HEK293 (cell line): ENCODE measurements around the gene ELMO1.

Source experiments
- CTCF ChIA-PET: fragments of 350-600 bp; formaldehyde crosslinking; extraction: SDS; loops from one replicate; lab custom pipeline; 2021; ENCODE audit warnings: antibody characterized with exemption; lab: Yijun Ruan, JAX
- POLR2A ChIA-PET: fragments of 300-600 bp; formaldehyde crosslinking; extraction: SDS; loops from one replicate; lab custom pipeline; 2020; ENCODE audit warnings: antibody characterized with exemption, inconsistent platforms; lab: Yijun Ruan, JAX
- H3K27ac ChIP-seq: fragments of 200-500 bp; sonication (Bioruptor generic); 2 replicates; pipeline ENCODE4 v1.5.1; 2014; ENCODE audit warnings: low read depth, low read length, control low read depth, inconsistent platforms; ENCODE audit errors: extremely low read depth
- H3K36me3 ChIP-seq, 2 experiments: fragments of 200-500 bp in 1 of 2; sonication (Bioruptor generic) in 1 of 2; 1 replicate in 1 of 2; 2 replicates in 1 of 2; pipeline ENCODE4 v1.5.1; 2014 to 2017; ENCODE audit warnings: inconsistent platforms in 2 of 2, low read length in 2 of 2; ENCODE audit not compliant: control insufficient read depth in 2 of 2, insufficient read depth in 1 of 2
- H3K4me1 ChIP-seq: fragments of 200-500 bp; sonication (Bioruptor generic); 2 replicates; pipeline ENCODE4 v1.5.1; 2014; ENCODE audit warnings: mild to moderate bottlenecking, low read length, inconsistent platforms; ENCODE audit not compliant: control insufficient read depth, insufficient read depth
- H3K4me3 ChIP-seq: 2 replicates; pipeline ENCODE4 v1.5.1; 2011; ENCODE audit warnings: low read depth, mild to moderate bottlenecking, control low read depth, low read length, moderate library complexity
- H3K9me3 ChIP-seq: fragments of 200-500 bp; sonication (Bioruptor generic); 2 replicates; pipeline ENCODE4 v1.5.1; 2014; ENCODE audit warnings: low read depth, low read length, inconsistent platforms; ENCODE audit not compliant: control insufficient read depth, insufficient read depth
- BCL11A ChIP-seq: fragments of 450-650 bp; formaldehyde crosslinking; IDR thresholded peaks from 2 replicates; pipeline ENCODE4 v1.5.1; 2016; ENCODE audit warnings: low read depth, missing biosample characterization, missing genetic modification characterization
- BCL11B ChIP-seq: fragments of 450-650 bp; formaldehyde crosslinking; IDR thresholded peaks from 2 replicates; pipeline ENCODE4 v1.5.1; 2016; ENCODE audit warnings: low read depth, missing biosample characterization, missing genetic modification characterization
- GLIS1 ChIP-seq: fragments of 450-650 bp; formaldehyde crosslinking; IDR thresholded peaks from 2 replicates; pipeline ENCODE4 v1.5.1; 2016; ENCODE audit warnings: missing biosample characterization, missing genetic modification characterization
- KLF8 ChIP-seq: fragments of 450-650 bp; formaldehyde crosslinking; IDR thresholded peaks from 2 replicates; pipeline ENCODE4 v1.5.1; 2016; ENCODE audit warnings: missing biosample characterization, missing genetic modification characterization
- MYNN ChIP-seq: fragments of 450-650 bp; formaldehyde crosslinking; IDR thresholded peaks from 2 replicates; pipeline ENCODE4 v1.5.1; 2016; ENCODE audit warnings: missing biosample characterization, missing genetic modification characterization, borderline replicate concordance
- MZF1 ChIP-seq: fragments of 450-650 bp; formaldehyde crosslinking; IDR thresholded peaks from 2 replicates; pipeline ENCODE4 v1.5.1; 2017; ENCODE audit warnings: missing biosample characterization, missing genetic modification characterization, borderline replicate concordance
- OSR2 ChIP-seq: fragments of 450-650 bp; formaldehyde crosslinking; IDR thresholded peaks from 2 replicates; pipeline ENCODE4 v1.5.1; 2016; ENCODE audit warnings: missing biosample characterization, missing genetic modification characterization
- PRDM6 ChIP-seq: fragments of 450-650 bp; formaldehyde crosslinking; IDR thresholded peaks from 2 replicates; pipeline ENCODE4 v1.5.1; 2017; ENCODE audit warnings: missing biosample characterization, missing genetic modification characterization
- SP3 ChIP-seq: fragments of 450-650 bp; formaldehyde crosslinking; IDR thresholded peaks from 2 replicates; pipeline ENCODE4 v1.5.1; 2016; ENCODE audit warnings: missing biosample characterization, missing genetic modification characterization
- WT1 ChIP-seq: fragments of 450-650 bp; formaldehyde crosslinking; IDR thresholded peaks from 2 replicates; pipeline ENCODE4 v1.5.1; 2016; ENCODE audit warnings: missing biosample characterization, missing genetic modification characterization
- YY1 ChIP-seq: fragments of 450-650 bp; formaldehyde crosslinking; IDR thresholded peaks from 2 replicates; pipeline ENCODE4 v1.5.1; 2018; ENCODE audit warnings: missing biosample characterization, missing genetic modification characterization
- ZBTB8A ChIP-seq: fragments of 450-650 bp; formaldehyde crosslinking; IDR thresholded peaks from 2 replicates; pipeline ENCODE4 v1.5.1; 2016; ENCODE audit warnings: missing biosample characterization, missing genetic modification characterization
- ZFP37 ChIP-seq: fragments of 450-650 bp; formaldehyde crosslinking; IDR thresholded peaks from 2 replicates; pipeline ENCODE4 v1.5.1; 2016; ENCODE audit warnings: missing biosample characterization, missing genetic modification characterization
- ZNF10 ChIP-seq: fragments of 450-650 bp; formaldehyde crosslinking; IDR thresholded peaks from 2 replicates; pipeline ENCODE4 v1.5.1; 2017; ENCODE audit warnings: missing biosample characterization, missing genetic modification characterization
- ZNF140 ChIP-seq: fragments of 450-650 bp; formaldehyde crosslinking; IDR thresholded peaks from 2 replicates; pipeline ENCODE4 v1.5.1; 2016; ENCODE audit warnings: missing biosample characterization, missing genetic modification characterization
- ZNF174 ChIP-seq: fragments of 450-650 bp; formaldehyde crosslinking; IDR thresholded peaks from 2 replicates; pipeline ENCODE4 v1.5.0; 2017; ENCODE audit warnings: missing biosample characterization, mild to moderate bottlenecking, missing genetic modification characterization
- ZNF302 ChIP-seq: fragments of 450-650 bp; formaldehyde crosslinking; IDR thresholded peaks from 2 replicates; pipeline ENCODE4 v1.5.1; 2016; ENCODE audit warnings: missing biosample characterization, missing genetic modification characterization, low read depth
- ZNF324 ChIP-seq: fragments of 450-650 bp; formaldehyde crosslinking; IDR thresholded peaks from 2 replicates; pipeline ENCODE4 v1.5.1; 2016; ENCODE audit warnings: missing biosample characterization, missing genetic modification characterization
- ZNF350 ChIP-seq: fragments of 450-650 bp; formaldehyde crosslinking; IDR thresholded peaks from 2 replicates; pipeline ENCODE4 v1.5.0; 2017; ENCODE audit warnings: missing biosample characterization, mild to moderate bottlenecking, missing genetic modification characterization
- ZNF354C ChIP-seq: fragments of 450-650 bp; formaldehyde crosslinking; IDR thresholded peaks from 2 replicates; pipeline ENCODE4 v1.5.1; 2016; ENCODE audit warnings: missing biosample characterization, missing genetic modification characterization, low read depth, borderline replicate concordance
- ZNF37A ChIP-seq: fragments of 450-650 bp; IDR thresholded peaks from 2 replicates; pipeline ENCODE4 v1.5.1; 2018; ENCODE audit warnings: missing biosample characterization, missing genetic modification characterization
- ZNF394 ChIP-seq: fragments of 450-650 bp; formaldehyde crosslinking; IDR thresholded peaks from 2 replicates; pipeline ENCODE4 v1.5.1; 2016; ENCODE audit warnings: missing biosample characterization, missing genetic modification characterization, mild to moderate bottlenecking, moderate library complexity, borderline replicate concordance
- ZNF580 ChIP-seq: fragments of 450-650 bp; formaldehyde crosslinking; IDR thresholded peaks from 2 replicates; pipeline ENCODE4 v1.5.1; 2016; ENCODE audit warnings: missing biosample characterization, missing genetic modification characterization
- ZNF670 ChIP-seq: fragments of 450-650 bp; formaldehyde crosslinking; IDR thresholded peaks from 2 replicates; pipeline ENCODE4 v1.5.1; 2016; ENCODE audit warnings: missing biosample characterization, missing genetic modification characterization, low read depth
- ZNF792 ChIP-seq: fragments of 450-650 bp; formaldehyde crosslinking; IDR thresholded peaks from 2 replicates; pipeline ENCODE4 v1.5.1; 2016; ENCODE audit warnings: missing biosample characterization, missing genetic modification characterization
- ZNF843 ChIP-seq: fragments of 450-650 bp; formaldehyde crosslinking; IDR thresholded peaks from 2 replicates; pipeline ENCODE4 v1.5.1; 2016; ENCODE audit warnings: missing biosample characterization, missing genetic modification characterization
- TF ChIP-seq, protein P1 (sequence below): fragments of 450-650 bp; formaldehyde crosslinking; IDR thresholded peaks from 2 replicates; pipeline ENCODE4 v1.5.1; 2017; ENCODE audit warnings: missing biosample characterization, missing genetic modification characterization
- TF ChIP-seq, protein P2 (sequence below): fragments of 450-650 bp; formaldehyde crosslinking; IDR thresholded peaks from 2 replicates; pipeline ENCODE4 v1.5.1; 2017; ENCODE audit warnings: missing biosample characterization, missing genetic modification characterization

ELMO1 gene

GRCh38 chr7:37062560-37062859, 386.2 kb downstream of the ELMO1 start (continued):
- TF ChIP-seq, protein P1, sequence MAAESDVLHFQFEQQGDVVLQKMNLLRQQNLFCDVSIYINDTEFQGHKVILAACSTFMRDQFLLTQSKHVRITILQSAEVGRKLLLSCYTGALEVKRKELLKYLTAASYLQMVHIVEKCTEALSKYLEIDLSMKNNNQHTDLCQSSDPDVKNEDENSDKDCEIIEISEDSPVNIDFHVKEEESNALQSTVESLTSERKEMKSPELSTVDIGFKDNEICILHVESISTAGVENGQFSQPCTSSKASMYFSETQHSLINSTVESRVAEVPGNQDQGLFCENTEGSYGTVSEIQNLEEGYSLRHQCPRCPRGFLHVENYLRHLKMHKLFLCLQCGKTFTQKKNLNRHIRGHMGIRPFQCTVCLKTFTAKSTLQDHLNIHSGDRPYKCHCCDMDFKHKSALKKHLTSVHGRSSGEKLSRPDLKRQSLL: no peak
- no peak for TF ChIP-seq ZBTB8A (tag by site-specific recombination)

GRCh38 chr7:37061849-37062559, 386.7 kb downstream of the ELMO1 start:
- H3K9me3 ChIP-seq: no peaks in the 10 kb centered on the region
- POLR2A ChIA-PET: no interaction called here
- TF ChIP-seq MZF1 (no peak), ZNF843 (tag by site-specific recombination) (no peak), OSR2 (tag by site-specific recombination) (no peak), ZNF354C (no peak), ZNF140 (tag by site-specific recombination) (no peak), ZNF37A (tag by site-specific recombination) (no peak), ZNF670 (tag by site-specific recombination) (no peak), ZNF174 (tag by site-specific recombination) (no peak)
- CTCF ChIA-PET: no interaction called here
- no peak overlapping the region for H3K4me3 ChIP-seq
- no peak overlapping the region for H3K27ac ChIP-seq
- H3K36me3 ChIP-seq: no peaks in the 10 kb centered on the region
- H3K4me1 ChIP-seq: no peaks in the 10 kb centered on the region

DNA sequence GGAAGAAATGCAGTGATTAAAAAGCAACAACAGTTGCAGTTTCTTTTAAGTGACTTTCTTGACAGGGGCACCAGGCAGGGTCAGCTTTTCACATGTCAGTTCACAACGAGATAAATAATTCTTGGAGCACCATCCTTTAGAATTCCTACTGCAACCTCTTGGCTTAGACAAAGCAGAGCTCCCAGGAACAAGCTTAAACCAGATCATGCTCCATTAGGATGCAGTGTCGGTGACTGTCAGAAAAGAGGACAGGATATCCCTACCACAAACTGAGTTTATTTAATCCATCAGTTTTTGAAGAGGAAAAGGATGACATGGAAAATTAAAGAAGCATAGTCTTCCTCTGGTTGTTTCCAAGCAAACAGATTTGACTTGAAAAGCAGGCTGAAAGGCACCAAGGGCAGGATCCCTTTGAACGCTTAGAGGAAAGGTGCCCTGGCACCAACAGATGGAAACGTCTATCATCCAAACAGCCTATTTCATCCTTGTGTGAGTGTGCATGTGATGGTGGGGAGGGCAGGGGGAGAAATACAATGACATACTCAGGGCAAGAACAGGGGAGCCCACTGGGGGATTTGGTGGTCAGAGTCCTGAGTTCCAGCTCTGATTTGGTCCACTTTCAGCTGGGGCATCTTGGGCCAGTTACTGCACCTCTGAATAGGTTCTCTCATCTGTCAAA, 392.3 kb downstream of the ELMO1 start:
- ChIA-PET CTCF (no interaction called here), POLR2A (no interaction called here)
- TF ChIP-seq ZNF324 (tag by site-specific recombination): no peak
- TF ChIP-seq, protein P2, sequence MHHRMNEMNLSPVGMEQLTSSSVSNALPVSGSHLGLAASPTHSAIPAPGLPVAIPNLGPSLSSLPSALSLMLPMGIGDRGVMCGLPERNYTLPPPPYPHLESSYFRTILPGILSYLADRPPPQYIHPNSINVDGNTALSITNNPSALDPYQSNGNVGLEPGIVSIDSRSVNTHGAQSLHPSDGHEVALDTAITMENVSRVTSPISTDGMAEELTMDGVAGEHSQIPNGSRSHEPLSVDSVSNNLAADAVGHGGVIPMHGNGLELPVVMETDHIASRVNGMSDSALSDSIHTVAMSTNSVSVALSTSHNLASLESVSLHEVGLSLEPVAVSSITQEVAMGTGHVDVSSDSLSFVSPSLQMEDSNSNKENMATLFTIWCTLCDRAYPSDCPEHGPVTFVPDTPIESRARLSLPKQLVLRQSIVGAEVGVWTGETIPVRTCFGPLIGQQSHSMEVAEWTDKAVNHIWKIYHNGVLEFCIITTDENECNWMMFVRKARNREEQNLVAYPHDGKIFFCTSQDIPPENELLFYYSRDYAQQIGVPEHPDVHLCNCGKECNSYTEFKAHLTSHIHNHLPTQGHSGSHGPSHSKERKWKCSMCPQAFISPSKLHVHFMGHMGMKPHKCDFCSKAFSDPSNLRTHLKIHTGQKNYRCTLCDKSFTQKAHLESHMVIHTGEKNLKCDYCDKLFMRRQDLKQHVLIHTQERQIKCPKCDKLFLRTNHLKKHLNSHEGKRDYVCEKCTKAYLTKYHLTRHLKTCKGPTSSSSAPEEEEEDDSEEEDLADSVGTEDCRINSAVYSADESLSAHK (tag by site-specific recombination): no peak
- TF ChIP-seq WT1 (tag by site-specific recombination): no peak
- no peak for TF ChIP-seq KLF8
- TF ChIP-seq ZFP37: no peak
- TF ChIP-seq ZNF792 (tag by site-specific recombination): no peak
- no peak for TF ChIP-seq PRDM6 (tag by site-specific recombination)
- no peak for TF ChIP-seq ZNF302 (tag by site-specific recombination)
- TF ChIP-seq GLIS1: no peak
- TF ChIP-seq YY1 (tag by site-specific recombination): no peak
- no peak for TF ChIP-seq BCL11A (tag by site-specific recombination)
- no peak for TF ChIP-seq MYNN (tag by site-specific recombination)
- TF ChIP-seq MZF1: no peak
- no peak for TF ChIP-seq BCL11B
- no peak for TF ChIP-seq SP3 (tag by site-specific recombination)
- no peak for TF ChIP-seq ZNF350
- no peak for TF ChIP-seq ZNF394 (tag by site-specific recombination)
- no peak for TF ChIP-seq ZNF10 (tag by site-specific recombination)
- no peak for TF ChIP-seq ZNF580
- Histone ChIP-seq H3K36me3 (no peaks in the 10 kb centered on the region), H3K9me3 (no peaks in the 10 kb centered on the region), H3K4me3 (no peak overlapping the region), H3K4me1 (no peaks in the 10 kb centered on the region), H3K27ac (no peak overlapping the region)
